GM12891 (cell line): ENCODE measurements around the gene DBNL.

Source experiments
- POLR2A ChIP-seq: IDR thresholded peaks from 2 replicates; pipeline ENCODE4 v1.6.1; 2011; ENCODE audit warnings: low read depth, low read length, control low read depth
- POLR2AphosphoS5 ChIP-seq: IDR thresholded peaks from 2 replicates; pipeline ENCODE4 v1.6.1; 2011; ENCODE audit warnings: low read depth, low read length, control low read depth

DNA sequence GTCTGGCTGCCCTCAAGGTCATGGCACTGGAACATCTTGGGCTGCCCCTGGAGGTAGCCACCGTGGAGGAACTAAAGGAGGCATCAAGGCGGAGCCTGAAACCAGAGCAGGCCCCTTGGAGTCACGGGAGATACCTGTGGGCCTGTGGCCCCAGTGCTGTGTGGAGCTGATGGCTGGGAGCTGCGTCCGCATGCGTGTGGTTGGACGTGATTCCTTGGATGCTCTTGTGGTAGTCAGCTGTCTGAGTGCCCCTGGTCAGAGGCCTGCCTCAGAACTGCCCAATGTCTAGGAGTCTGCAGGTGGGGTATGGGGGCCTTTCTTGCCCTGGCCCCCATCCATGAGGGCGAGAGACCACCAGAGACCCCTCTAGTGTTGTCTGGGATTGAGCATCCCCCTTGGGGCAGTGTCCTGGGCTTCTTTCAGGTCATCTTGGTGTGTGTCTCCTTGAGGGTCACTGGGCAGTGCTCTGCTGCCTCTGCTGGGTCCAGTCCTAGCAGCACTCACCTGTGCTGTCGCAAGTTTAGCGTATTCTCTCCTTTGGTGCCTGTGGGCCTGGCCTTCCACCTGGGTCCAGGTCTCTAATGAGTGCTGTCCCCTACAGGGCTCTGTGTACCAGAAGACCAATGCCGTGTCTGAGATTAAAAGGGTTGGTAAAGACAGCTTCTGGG, 12.8 kb downstream of the DBNL start:
- TF ChIP-seq POLR2A (no peak), POLR2AphosphoS5 (no peak)
